GM23338 (cell line): ENCODE data around the gene BUB1. TPM values are rescaled to one million over a fixed set of nuclear protein-coding genes. Genes with fewer than 3 reads are reported as not detected.

Source experiments
- ATAC-seq: fragments of 200-7000 bp; cut with Tn5 transposase; 3 replicates; pipeline ENCODE4 v1.9.1; 2020
- DNase-seq: peaks from one replicate; pipeline ENCODE4 v3.0.0-alpha.2; 2015; ENCODE audit warnings: low spot score
- H2AFZ ChIP-seq: fragments of 200-600 bp; sonication (generic); 2 replicates; pipeline ENCODE4 v1.8.0; 2016; ENCODE audit warnings: antibody characterized with exemption, mild to moderate bottlenecking, moderate library complexity
- H3F3A ChIP-seq: fragments of 200-600 bp; sonication (generic); replicated peaks from 2 replicates; pipeline ENCODE4 v1.8.0; 2017; ENCODE audit warnings: antibody characterized with exemption, mixed run types, low read depth
- H3K27ac ChIP-seq: fragments of 200-600 bp; sonication (generic); 2 replicates; pipeline ENCODE4 v1.6.1; 2016; ENCODE audit warnings: low read depth
- H3K27me3 ChIP-seq: fragments of 200-600 bp; sonication (generic); 2 replicates; pipeline ENCODE4 v1.8.0; 2016; ENCODE audit warnings: mild to moderate bottlenecking, mixed run types, moderate library complexity; ENCODE audit not compliant: insufficient read depth
- H3K36me3 ChIP-seq: fragments of 200-600 bp; sonication (generic); 2 replicates; pipeline ENCODE4 v1.8.0; 2016; ENCODE audit warnings: mild to moderate bottlenecking; ENCODE audit not compliant: insufficient read depth
- H3K4me1 ChIP-seq: fragments of 200-600 bp; sonication (generic); 2 replicates; pipeline ENCODE4 v1.8.0; 2016; ENCODE audit warnings: mild to moderate bottlenecking, moderate library complexity; ENCODE audit not compliant: insufficient read depth
- H3K4me2 ChIP-seq: fragments of 200-600 bp; sonication (generic); 2 replicates; pipeline ENCODE4 v1.7.1; 2017; ENCODE audit warnings: mixed run types
- H3K4me3 ChIP-seq: fragments of 200-600 bp; sonication (generic); 2 replicates; pipeline ENCODE4 v1.6.1; 2016; ENCODE audit warnings: mixed run types
- H3K79me2 ChIP-seq: fragments of 200-600 bp; sonication (generic); replicated peaks from 2 replicates; pipeline ENCODE4 v1.8.0; 2017; ENCODE audit warnings: mild to moderate bottlenecking; ENCODE audit not compliant: insufficient read depth
- H3K9me2 ChIP-seq: fragments of 200-600 bp; sonication (generic); 2 replicates; pipeline ENCODE4 v1.8.0; 2017; ENCODE audit not compliant: insufficient read depth
- H4K20me1 ChIP-seq: fragments of 200-600 bp; sonication (generic); replicated peaks from 2 replicates; pipeline ENCODE4 v1.8.0; 2017; ENCODE audit warnings: mild to moderate bottlenecking; ENCODE audit not compliant: insufficient read depth
- H3K27ac Mint-ChIP-seq: 2 replicates; pipeline ENCODE4 v1.8.0; 2020; ENCODE audit warnings: inconsistent platforms, mild to moderate bottlenecking, moderate library complexity, mixed read lengths
- H3K27me3 Mint-ChIP-seq: 3 replicates; pipeline ENCODE4 v1.8.0; 2022; ENCODE audit warnings: low read depth, mild to moderate bottlenecking, moderate library complexity, mixed read lengths, inconsistent platforms; ENCODE audit not compliant: insufficient read depth, poor library complexity
- H3K36me3 Mint-ChIP-seq: 3 replicates; pipeline ENCODE4 v1.8.0; 2021; ENCODE audit warnings: low read depth, mild to moderate bottlenecking, inconsistent platforms, moderate library complexity, mixed read lengths
- H3K4me1 Mint-ChIP-seq: 3 replicates; pipeline ENCODE4 v1.8.0; 2020; ENCODE audit warnings: mild to moderate bottlenecking, inconsistent platforms, mixed read lengths
- H3K4me3 Mint-ChIP-seq: 3 replicates; pipeline ENCODE4 v1.8.0; 2021; ENCODE audit warnings: moderate library complexity, mild to moderate bottlenecking, inconsistent platforms, mixed read lengths
- H3K9me3 Mint-ChIP-seq: 3 replicates; pipeline ENCODE4 v1.8.0; 2020; ENCODE audit warnings: moderate library complexity, mild to moderate bottlenecking, inconsistent platforms, mixed read lengths
- CREB1 ChIP-seq: fragments of 250-450 bp; sonication (Bioruptor Pico); IDR thresholded peaks from 2 replicates; pipeline ENCODE4 v1.5.0; 2020; ENCODE audit warnings: low read depth, mild to moderate bottlenecking, moderate library complexity
- EZH2 ChIP-seq: fragments of 200-600 bp; sonication (generic); IDR thresholded peaks from one replicate; pipeline ENCODE4 v1.8.0; 2017; ENCODE audit warnings: antibody characterized with exemption, mild to moderate bottlenecking, low read depth; ENCODE audit not compliant: unreplicated experiment
- EZH2phosphoT487 ChIP-seq: fragments of 200-600 bp; sonication (generic); IDR thresholded peaks from one replicate; pipeline ENCODE4 v1.8.1; 2018; ENCODE audit warnings: antibody characterized with exemption; ENCODE audit not compliant: unreplicated experiment
- JUNB ChIP-seq: IDR thresholded peaks from one replicate; pipeline ENCODE4 v1.6.1; 2016; ENCODE audit warnings: antibody characterized with exemption; ENCODE audit not compliant: unreplicated experiment
- NANOG ChIP-seq: IDR thresholded peaks from 2 replicates; pipeline ENCODE4 v1.6.1; 2016; ENCODE audit warnings: antibody characterized with exemption, borderline replicate concordance
- POLR2AphosphoS5 ChIP-seq: IDR thresholded peaks from 2 replicates; pipeline ENCODE4 v1.6.1; 2016; ENCODE audit warnings: antibody characterized with exemption, low read depth
- ZNF114 ChIP-seq: fragments of 250-450 bp; sonication (Bioruptor Pico); IDR thresholded peaks from 2 replicates; pipeline ENCODE4 v1.5.0; 2020; ENCODE audit warnings: mild to moderate bottlenecking, moderate library complexity
- ZNF331 ChIP-seq: fragments of 250-450 bp; sonication (Bioruptor Pico); IDR thresholded peaks from 2 replicates; pipeline ENCODE4 v1.5.0; 2020; ENCODE audit warnings: low read depth, mild to moderate bottlenecking, moderate library complexity
- polyA plus RNA-seq: library from polyadenylated mRNA; unstranded; fragments of >200 nt; fragmentation: Nextera tagmentation; extraction: Ambion mirVana; gene quantifications from 2 replicates; pipeline ENCODE4 v1.2.1, GENCODE V29; 2016
- total RNA-seq: library from RNA; depleted of rRNA; stranded (reverse); fragments of >200 nt; shearing (Covaris generic); gene quantifications from 2 replicates; pipeline ENCODE4 v1.2.3, GENCODE V29; 2014
- TF ChIP-seq, protein P1 (sequence below): fragments of 250-450 bp; sonication (Bioruptor Pico); IDR thresholded peaks from 2 replicates; pipeline ENCODE4 v1.5.0; 2020; ENCODE audit warnings: mild to moderate bottlenecking, moderate library complexity
- TF ChIP-seq, protein P2 (sequence below): IDR thresholded peaks from one replicate; pipeline ENCODE4 v1.6.1; 2018; ENCODE audit warnings: antibody characterized with exemption; ENCODE audit not compliant: unreplicated experiment
- TF ChIP-seq, protein P3 (sequence below): IDR thresholded peaks from 2 replicates; pipeline ENCODE4 v1.6.1; 2016; ENCODE audit warnings: antibody characterized with exemption

BUB1 gene
- total and polyA plus RNA-seq, 2 experiments from 2014 or later, result 59.4 to 184 TPM

DNA sequence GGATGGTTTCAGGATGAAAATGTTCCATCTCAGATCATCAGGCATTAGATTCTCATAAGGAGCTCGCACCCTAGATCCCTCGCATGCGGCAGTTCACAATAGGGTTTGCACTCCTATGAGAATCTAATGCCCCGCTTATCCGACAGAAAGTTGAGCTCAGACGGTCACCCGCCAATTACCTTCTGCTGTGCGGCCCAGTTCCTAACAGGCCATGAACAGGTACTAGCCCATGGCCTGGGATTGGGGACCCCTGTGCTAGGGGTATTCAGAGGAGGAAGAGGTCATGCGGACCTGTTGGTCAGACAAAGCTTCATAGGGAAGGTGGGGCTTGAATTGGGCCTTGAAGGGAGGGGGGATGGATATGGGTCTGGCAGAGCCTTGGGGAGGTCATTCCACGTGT lies 4.4 kb upstream of the BUB1 start (continued):
- TF ChIP-seq, protein P1, sequence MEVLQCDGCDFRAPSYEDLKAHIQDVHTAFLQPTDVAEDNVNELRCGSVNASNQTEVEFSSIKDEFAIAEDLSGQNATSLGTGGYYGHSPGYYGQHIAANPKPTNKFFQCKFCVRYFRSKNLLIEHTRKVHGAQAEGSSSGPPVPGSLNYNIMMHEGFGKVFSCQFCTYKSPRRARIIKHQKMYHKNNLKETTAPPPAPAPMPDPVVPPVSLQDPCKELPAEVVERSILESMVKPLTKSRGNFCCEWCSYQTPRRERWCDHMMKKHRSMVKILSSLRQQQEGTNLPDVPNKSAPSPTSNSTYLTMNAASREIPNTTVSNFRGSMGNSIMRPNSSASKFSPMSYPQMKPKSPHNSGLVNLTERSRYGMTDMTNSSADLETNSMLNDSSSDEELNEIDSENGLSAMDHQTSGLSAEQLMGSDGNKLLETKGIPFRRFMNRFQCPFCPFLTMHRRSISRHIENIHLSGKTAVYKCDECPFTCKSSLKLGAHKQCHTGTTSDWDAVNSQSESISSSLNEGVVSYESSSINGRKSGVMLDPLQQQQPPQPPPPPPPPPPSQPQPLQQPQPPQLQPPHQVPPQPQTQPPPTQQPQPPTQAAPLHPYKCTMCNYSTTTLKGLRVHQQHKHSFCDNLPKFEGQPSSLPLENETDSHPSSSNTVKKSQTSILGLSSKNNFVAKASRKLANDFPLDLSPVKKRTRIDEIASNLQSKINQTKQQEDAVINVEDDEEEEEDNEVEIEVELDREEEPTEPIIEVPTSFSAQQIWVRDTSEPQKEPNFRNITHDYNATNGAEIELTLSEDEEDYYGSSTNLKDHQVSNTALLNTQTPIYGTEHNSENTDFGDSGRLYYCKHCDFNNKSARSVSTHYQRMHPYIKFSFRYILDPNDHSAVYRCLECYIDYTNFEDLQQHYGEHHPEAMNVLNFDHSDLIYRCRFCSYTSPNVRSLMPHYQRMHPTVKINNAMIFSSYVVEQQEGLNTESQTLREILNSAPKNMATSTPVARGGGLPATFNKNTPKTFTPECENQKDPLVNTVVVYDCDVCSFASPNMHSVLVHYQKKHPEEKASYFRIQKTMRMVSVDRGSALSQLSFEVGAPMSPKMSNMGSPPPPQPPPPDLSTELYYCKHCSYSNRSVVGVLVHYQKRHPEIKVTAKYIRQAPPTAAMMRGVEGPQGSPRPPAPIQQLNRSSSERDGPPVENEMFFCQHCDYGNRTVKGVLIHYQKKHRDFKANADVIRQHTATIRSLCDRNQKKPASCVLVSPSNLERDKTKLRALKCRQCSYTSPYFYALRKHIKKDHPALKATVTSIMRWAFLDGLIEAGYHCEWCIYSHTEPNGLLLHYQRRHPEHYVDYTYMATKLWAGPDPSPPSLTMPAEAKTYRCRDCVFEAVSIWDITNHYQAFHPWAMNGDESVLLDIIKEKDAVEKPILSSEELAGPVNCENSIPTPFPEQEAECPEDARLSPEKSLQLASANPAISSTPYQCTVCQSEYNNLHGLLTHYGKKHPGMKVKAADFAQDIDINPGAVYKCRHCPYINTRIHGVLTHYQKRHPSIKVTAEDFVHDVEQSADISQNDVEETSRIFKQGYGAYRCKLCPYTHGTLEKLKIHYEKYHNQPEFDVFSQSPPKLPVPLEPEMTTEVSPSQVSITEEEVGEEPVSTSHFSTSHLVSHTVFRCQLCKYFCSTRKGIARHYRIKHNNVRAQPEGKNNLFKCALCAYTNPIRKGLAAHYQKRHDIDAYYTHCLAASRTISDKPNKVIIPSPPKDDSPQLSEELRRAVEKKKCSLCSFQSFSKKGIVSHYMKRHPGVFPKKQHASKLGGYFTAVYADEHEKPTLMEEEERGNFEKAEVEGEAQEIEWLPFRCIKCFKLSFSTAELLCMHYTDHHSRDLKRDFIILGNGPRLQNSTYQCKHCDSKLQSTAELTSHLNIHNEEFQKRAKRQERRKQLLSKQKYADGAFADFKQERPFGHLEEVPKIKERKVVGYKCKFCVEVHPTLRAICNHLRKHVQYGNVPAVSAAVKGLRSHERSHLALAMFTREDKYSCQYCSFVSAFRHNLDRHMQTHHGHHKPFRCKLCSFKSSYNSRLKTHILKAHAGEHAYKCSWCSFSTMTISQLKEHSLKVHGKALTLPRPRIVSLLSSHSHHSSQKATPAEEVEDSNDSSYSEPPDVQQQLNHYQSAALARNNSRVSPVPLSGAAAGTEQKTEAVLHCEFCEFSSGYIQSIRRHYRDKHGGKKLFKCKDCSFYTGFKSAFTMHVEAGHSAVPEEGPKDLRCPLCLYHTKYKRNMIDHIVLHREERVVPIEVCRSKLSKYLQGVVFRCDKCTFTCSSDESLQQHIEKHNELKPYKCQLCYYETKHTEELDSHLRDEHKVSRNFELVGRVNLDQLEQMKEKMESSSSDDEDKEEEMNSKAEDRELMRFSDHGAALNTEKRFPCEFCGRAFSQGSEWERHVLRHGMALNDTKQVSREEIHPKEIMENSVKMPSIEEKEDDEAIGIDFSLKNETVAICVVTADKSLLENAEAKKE, result no peak
- no peak for TF ChIP-seq JUNB
- TF ChIP-seq ZNF114 (CRISPR knock-in tag), result no peak
- TF ChIP-seq EZH2phosphoT487, result no peak

DNA sequence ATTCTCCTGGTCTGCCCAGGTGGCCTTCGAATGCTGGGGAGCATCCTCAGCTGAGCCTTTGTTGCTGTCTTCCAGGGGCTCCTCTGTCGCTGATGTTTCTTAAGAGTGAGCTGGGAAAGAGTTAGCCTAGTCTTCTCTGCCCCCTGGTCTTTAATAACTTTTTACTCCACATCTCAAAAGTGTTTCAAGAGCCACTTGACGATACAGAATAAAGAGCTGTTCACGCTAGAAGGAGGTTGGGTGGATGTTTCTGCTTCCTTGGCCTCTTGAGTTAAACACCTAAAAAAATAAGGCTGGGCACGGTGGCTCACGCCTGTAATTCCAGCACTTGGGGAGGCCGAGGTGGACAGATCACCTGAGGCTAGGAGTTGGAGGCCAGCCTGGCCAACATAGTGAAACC lies 2.8 kb upstream of the BUB1 start:
- peaks cover 32% of the 10 kb centered on the region for H3K9me3 Mint-ChIP-seq
- ATAC-seq, result no peak; the same call in 2 of the 3 replicates

More for the DNA sequence above, 2.8 kb upstream of the BUB1 start:
- H3F3A ChIP-seq, result no peaks in the 10 kb centered on the region
- Mint-ChIP-seq H3K27me3 (peaks cover 26% of the 10 kb centered on the region), H3K36me3 (peaks cover 28% of the 10 kb centered on the region), H3K4me3 (no peak overlapping the region; the same call in 2 of the 3 replicates), H3K27ac (no peak overlapping the region), H3K4me1 (peaks cover 42% of the 10 kb centered on the region)
- peaks cover 4% of the 10 kb centered on the region; the same call in 1 of the 2 replicates for H4K20me1 ChIP-seq
- H3K27ac ChIP-seq, result no peak overlapping the region
- H3K9me2 ChIP-seq, result no peaks in the 10 kb centered on the region
- no peak overlapping the region for H2AFZ ChIP-seq
- TF ChIP-seq, protein P2, sequence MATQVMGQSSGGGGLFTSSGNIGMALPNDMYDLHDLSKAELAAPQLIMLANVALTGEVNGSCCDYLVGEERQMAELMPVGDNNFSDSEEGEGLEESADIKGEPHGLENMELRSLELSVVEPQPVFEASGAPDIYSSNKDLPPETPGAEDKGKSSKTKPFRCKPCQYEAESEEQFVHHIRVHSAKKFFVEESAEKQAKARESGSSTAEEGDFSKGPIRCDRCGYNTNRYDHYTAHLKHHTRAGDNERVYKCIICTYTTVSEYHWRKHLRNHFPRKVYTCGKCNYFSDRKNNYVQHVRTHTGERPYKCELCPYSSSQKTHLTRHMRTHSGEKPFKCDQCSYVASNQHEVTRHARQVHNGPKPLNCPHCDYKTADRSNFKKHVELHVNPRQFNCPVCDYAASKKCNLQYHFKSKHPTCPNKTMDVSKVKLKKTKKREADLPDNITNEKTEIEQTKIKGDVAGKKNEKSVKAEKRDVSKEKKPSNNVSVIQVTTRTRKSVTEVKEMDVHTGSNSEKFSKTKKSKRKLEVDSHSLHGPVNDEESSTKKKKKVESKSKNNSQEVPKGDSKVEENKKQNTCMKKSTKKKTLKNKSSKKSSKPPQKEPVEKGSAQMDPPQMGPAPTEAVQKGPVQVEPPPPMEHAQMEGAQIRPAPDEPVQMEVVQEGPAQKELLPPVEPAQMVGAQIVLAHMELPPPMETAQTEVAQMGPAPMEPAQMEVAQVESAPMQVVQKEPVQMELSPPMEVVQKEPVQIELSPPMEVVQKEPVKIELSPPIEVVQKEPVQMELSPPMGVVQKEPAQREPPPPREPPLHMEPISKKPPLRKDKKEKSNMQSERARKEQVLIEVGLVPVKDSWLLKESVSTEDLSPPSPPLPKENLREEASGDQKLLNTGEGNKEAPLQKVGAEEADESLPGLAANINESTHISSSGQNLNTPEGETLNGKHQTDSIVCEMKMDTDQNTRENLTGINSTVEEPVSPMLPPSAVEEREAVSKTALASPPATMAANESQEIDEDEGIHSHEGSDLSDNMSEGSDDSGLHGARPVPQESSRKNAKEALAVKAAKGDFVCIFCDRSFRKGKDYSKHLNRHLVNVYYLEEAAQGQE, result no peak
- TF ChIP-seq JUNB, result no peak
- no peak for TF ChIP-seq POLR2AphosphoS5
- TF ChIP-seq, protein P3, sequence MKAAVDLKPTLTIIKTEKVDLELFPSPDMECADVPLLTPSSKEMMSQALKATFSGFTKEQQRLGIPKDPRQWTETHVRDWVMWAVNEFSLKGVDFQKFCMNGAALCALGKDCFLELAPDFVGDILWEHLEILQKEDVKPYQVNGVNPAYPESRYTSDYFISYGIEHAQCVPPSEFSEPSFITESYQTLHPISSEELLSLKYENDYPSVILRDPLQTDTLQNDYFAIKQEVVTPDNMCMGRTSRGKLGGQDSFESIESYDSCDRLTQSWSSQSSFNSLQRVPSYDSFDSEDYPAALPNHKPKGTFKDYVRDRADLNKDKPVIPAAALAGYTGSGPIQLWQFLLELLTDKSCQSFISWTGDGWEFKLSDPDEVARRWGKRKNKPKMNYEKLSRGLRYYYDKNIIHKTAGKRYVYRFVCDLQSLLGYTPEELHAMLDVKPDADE, result no peak
- no peak for TF ChIP-seq EZH2
- TF ChIP-seq CREB1 (CRISPR knock-in tag), result no peak
- TF ChIP-seq EZH2phosphoT487, result no peak
- TF ChIP-seq NANOG, result no peak
- TF ChIP-seq ZNF331 (CRISPR knock-in tag), result no peak
- H3K27me3 ChIP-seq, result peaks cover 16% of the 10 kb centered on the region
- H3K79me2 ChIP-seq, result peaks cover 21% of the 10 kb centered on the region
- peaks cover 40% of the 10 kb centered on the region for H3K4me1 ChIP-seq
- H3K36me3 ChIP-seq, result no peaks in the 10 kb centered on the region
- no peak overlapping the region for H3K4me2 ChIP-seq
- no peak for DNase-seq
- H3K4me3 ChIP-seq, result no peak overlapping the region
